Measurements from ENCODE around the gene SLC25A18.

Gene SLC25A18

GRCh38 chr22:17566776-17567175, 3.5 kb downstream of the SLC25A18 start:
- no peak overlapping the region for H4K91ac ChIP-seq (ENCODE audit: low read depth, low read length, poor library complexity)
- no peaks in the 10 kb centered on the region for H3K36me3 ChIP-seq (replicated peaks in 1 of 2; ENCODE audit: control insufficient read depth in 2 of 2, insufficient read depth in 2 of 2, low read length in 2 of 2)
- H3K23ac ChIP-seq (ENCODE audit: low read depth, low read length, poor library complexity): no peak overlapping the region
- H3K79me1 ChIP-seq (ENCODE audit: low read depth, low read length): no peaks in the 10 kb centered on the region
- no peaks in the 10 kb centered on the region for H3K9me3 ChIP-seq (replicated peaks in 1 of 2; ENCODE audit: control insufficient read depth in 2 of 2, insufficient read depth in 1 of 2, low read depth in 1 of 2, low read length in 2 of 2)
- no CpG with 5 or more reads among the region's 10 CpGs for WGBS, 2 donors (ENCODE audit: extremely low coverage in 2 of 2, insufficient read length in 2 of 2, insufficient replicate concordance in 1 of 2)
- H3K27ac ChIP-seq (replicated peaks; ENCODE audit: low read length): no peak overlapping the region
- no peak overlapping the region for H4K8ac ChIP-seq (ENCODE audit: low read depth, low read length)
- H2AK5ac ChIP-seq (ENCODE audit: low read depth, low read length): no peak overlapping the region
- H2BK12ac ChIP-seq (ENCODE audit: low read length): no peak overlapping the region
- no peak overlapping the region for H3K14ac ChIP-seq (ENCODE audit: low read length)
- H3K27me3 ChIP-seq (ENCODE audit: control insufficient read depth in 3 of 3, insufficient read depth in 3 of 3, low read depth in 1 of 3, low read length in 3 of 3): no peaks in the 10 kb centered on the region
- H2BK5ac ChIP-seq (ENCODE audit: low read length): no peak overlapping the region
- H3K4me3 ChIP-seq (ENCODE audit: low read length in 2 of 2): no peak overlapping the region
- H2BK120ac ChIP-seq (ENCODE audit: low read depth, low read length): no peak overlapping the region
- no peak overlapping the region for H2AFZ ChIP-seq (ENCODE audit: low read length)
- no peak overlapping the region for H3K4ac ChIP-seq (ENCODE audit: low read length)
- H3K9ac ChIP-seq (ENCODE audit: low read depth, low read length, poor library complexity): no peak overlapping the region
- H2BK15ac ChIP-seq (ENCODE audit: low read length): no peak overlapping the region
- no peak overlapping the region for H3K18ac ChIP-seq (ENCODE audit: low read length)
- no peak for DNase-seq (ENCODE audit: low spot score)
- H3K4me2 ChIP-seq (ENCODE audit: insufficient read depth, low read length, poor library complexity, severe bottlenecking): no peak overlapping the region
- peaks cover 19 to 32% of the 10 kb centered on the region in 2 donors for H3K4me1 ChIP-seq (ENCODE audit: control insufficient read depth in 2 of 2, insufficient read depth in 1 of 2, low read depth in 1 of 2, low read length in 2 of 2)

- Histone ChIP-seq H3K27ac (replicated peaks; ENCODE audit: low read length) (peak overlapping the region; percentile 18), H3K4me3 (ENCODE audit: low read length in 2 of 2) (no peak overlapping the region), H4K91ac (ENCODE audit: low read depth, low read length, poor library complexity) (no peak overlapping the region), H2BK12ac (ENCODE audit: low read length) (no peak overlapping the region), H4K8ac (ENCODE audit: low read depth, low read length) (no peak overlapping the region), H3K4me1 (ENCODE audit: control insufficient read depth in 2 of 2, insufficient read depth in 1 of 2, low read depth in 1 of 2, low read length in 2 of 2) (peaks cover 13 to 18% of the 10 kb centered on the region in 2 donors), H3K36me3 (replicated peaks in 1 of 2; ENCODE audit: control insufficient read depth in 2 of 2, insufficient read depth in 2 of 2, low read length in 2 of 2) (no peaks in the 10 kb centered on the region), H2AK5ac (ENCODE audit: low read depth, low read length) (no peak overlapping the region), H2BK15ac (ENCODE audit: low read length) (no peak overlapping the region), H3K9ac (ENCODE audit: low read depth, low read length, poor library complexity) (no peak overlapping the region), H2BK120ac (ENCODE audit: low read depth, low read length) (no peak overlapping the region), H3K23ac (ENCODE audit: low read depth, low read length, poor library complexity) (no peak overlapping the region), H3K9me3 (replicated peaks in 1 of 2; ENCODE audit: control insufficient read depth in 2 of 2, insufficient read depth in 1 of 2, low read depth in 1 of 2, low read length in 2 of 2) (no peaks in the 10 kb centered on the region), H3K14ac (ENCODE audit: low read length) (peak overlapping the region; percentile 12), H3K4ac (ENCODE audit: low read length) (no peak overlapping the region), H3K18ac (ENCODE audit: low read length) (no peak overlapping the region), H3K4me2 (ENCODE audit: insufficient read depth, low read length, poor library complexity, severe bottlenecking) (no peak overlapping the region), H2BK5ac (ENCODE audit: low read length) (no peak overlapping the region), H2AFZ (ENCODE audit: low read length) (peak overlapping the region; percentile 85), H3K27me3 (ENCODE audit: control insufficient read depth in 3 of 3, insufficient read depth in 3 of 3, low read depth in 1 of 3, low read length in 3 of 3) (no peaks in the 10 kb centered on the region), H3K79me1 (ENCODE audit: low read depth, low read length) (no peaks in the 10 kb centered on the region)
- DNase-seq (ENCODE audit: low spot score): no peak
- no CpG with 5 or more reads among the region's 8 CpGs for WGBS, 2 donors (ENCODE audit: extremely low coverage in 2 of 2, insufficient read length in 2 of 2, insufficient replicate concordance in 1 of 2)
Observed at GRCh38 chr22:17569971-17570511, 6.7 kb downstream of the SLC25A18 start.

- no peak overlapping the region for H3K14ac ChIP-seq (ENCODE audit: low read length)
- H3K4me2 ChIP-seq (ENCODE audit: insufficient read depth, low read length, poor library complexity, severe bottlenecking): no peak overlapping the region
- no peaks in the 10 kb centered on the region for H3K36me3 ChIP-seq (replicated peaks in 1 of 2; ENCODE audit: control insufficient read depth in 2 of 2, insufficient read depth in 2 of 2, low read length in 2 of 2)
- no peak for DNase-seq (ENCODE audit: low spot score)
- H3K79me1 ChIP-seq (ENCODE audit: low read depth, low read length): no peaks in the 10 kb centered on the region
- H3K9ac ChIP-seq (ENCODE audit: low read depth, low read length, poor library complexity): no peak overlapping the region
- H3K4ac ChIP-seq (ENCODE audit: low read length): no peak overlapping the region
- no peaks in the 10 kb centered on the region for H3K27me3 ChIP-seq (ENCODE audit: control insufficient read depth in 3 of 3, insufficient read depth in 3 of 3, low read depth in 1 of 3, low read length in 3 of 3)
- H2BK12ac ChIP-seq (ENCODE audit: low read length): no peak overlapping the region
- no peak overlapping the region for H3K27ac ChIP-seq (replicated peaks; ENCODE audit: low read length)
- H3K18ac ChIP-seq (ENCODE audit: low read length): peak overlapping the region; percentile 15
- no CpG with 5 or more reads among the region's 21 CpGs for WGBS, 2 donors (ENCODE audit: extremely low coverage in 2 of 2, insufficient read length in 2 of 2, insufficient replicate concordance in 1 of 2)
- H3K4me3 ChIP-seq (ENCODE audit: low read length in 2 of 2): no peak overlapping the region
- no peak overlapping the region for H2BK15ac ChIP-seq (ENCODE audit: low read length)
- no peak overlapping the region for H2AK5ac ChIP-seq (ENCODE audit: low read depth, low read length)
- no peak overlapping the region for H4K8ac ChIP-seq (ENCODE audit: low read depth, low read length)
- no peak overlapping the region for H4K91ac ChIP-seq (ENCODE audit: low read depth, low read length, poor library complexity)
- no peak overlapping the region for H2BK5ac ChIP-seq (ENCODE audit: low read length)
- peak overlapping the region; percentile 2 for H2AFZ ChIP-seq (ENCODE audit: low read length)
- H3K4me1 ChIP-seq (ENCODE audit: control insufficient read depth in 2 of 2, insufficient read depth in 1 of 2, low read depth in 1 of 2, low read length in 2 of 2): peaks cover 18 to 19% of the 10 kb centered on the region in 2 donors
- H3K23ac ChIP-seq (ENCODE audit: low read depth, low read length, poor library complexity): no peak overlapping the region
- H3K9me3 ChIP-seq (replicated peaks in 1 of 2; ENCODE audit: control insufficient read depth in 2 of 2, insufficient read depth in 1 of 2, low read depth in 1 of 2, low read length in 2 of 2): no peaks in the 10 kb centered on the region
- H2BK120ac ChIP-seq (ENCODE audit: low read depth, low read length): no peak overlapping the region
Observed at GRCh38 chr22:17570851-17571631, 7.7 kb downstream of the SLC25A18 start.

GRCh38 chr22:17575151-17575550, 11.9 kb downstream of the SLC25A18 start:
- Histone ChIP-seq H3K4me1 (ENCODE audit: control insufficient read depth in 2 of 2, insufficient read depth in 1 of 2, low read depth in 1 of 2, low read length in 2 of 2) (peaks cover 10 to 13% of the 10 kb centered on the region in 2 donors), H4K8ac (ENCODE audit: low read depth, low read length) (no peak overlapping the region), H3K18ac (ENCODE audit: low read length) (no peak overlapping the region), H3K79me1 (ENCODE audit: low read depth, low read length) (no peaks in the 10 kb centered on the region), H3K23ac (ENCODE audit: low read depth, low read length, poor library complexity) (no peak overlapping the region), H3K4me3 (ENCODE audit: low read length in 2 of 2) (no peak overlapping the region), H2AFZ (ENCODE audit: low read length) (no peak overlapping the region), H2AK5ac (ENCODE audit: low read depth, low read length) (no peak overlapping the region), H3K9me3 (replicated peaks in 1 of 2; ENCODE audit: control insufficient read depth in 2 of 2, insufficient read depth in 1 of 2, low read depth in 1 of 2, low read length in 2 of 2) (no peaks in the 10 kb centered on the region), H2BK120ac (ENCODE audit: low read depth, low read length) (no peak overlapping the region), H3K27me3 (ENCODE audit: control insufficient read depth in 3 of 3, insufficient read depth in 3 of 3, low read depth in 1 of 3, low read length in 3 of 3) (no peaks in the 10 kb centered on the region), H3K4ac (ENCODE audit: low read length) (no peak overlapping the region), H3K9ac (ENCODE audit: low read depth, low read length, poor library complexity) (no peak overlapping the region), H2BK12ac (ENCODE audit: low read length) (no peak overlapping the region), H3K4me2 (ENCODE audit: insufficient read depth, low read length, poor library complexity, severe bottlenecking) (no peak overlapping the region), H3K14ac (ENCODE audit: low read length) (no peak overlapping the region), H2BK15ac (ENCODE audit: low read length) (no peak overlapping the region), H3K27ac (replicated peaks; ENCODE audit: low read length) (no peak overlapping the region), H2BK5ac (ENCODE audit: low read length) (no peak overlapping the region), H4K91ac (ENCODE audit: low read depth, low read length, poor library complexity) (no peak overlapping the region), H3K36me3 (replicated peaks in 1 of 2; ENCODE audit: control insufficient read depth in 2 of 2, insufficient read depth in 2 of 2, low read length in 2 of 2) (no peaks in the 10 kb centered on the region)
- DNase-seq (ENCODE audit: low spot score): no peak
- WGBS, 2 donors (ENCODE audit: extremely low coverage in 2 of 2, insufficient read length in 2 of 2, insufficient replicate concordance in 1 of 2): no CpG with 5 or more reads among the region's 5 CpGs
